H1 (cell line): ENCODE measurements around the gene ENPP7. TPM values are rescaled to one million over a fixed set of nuclear protein-coding genes. Genes with fewer than 3 reads are reported as not detected.

ENCODE experiments used
- CTCF ChIA-PET: fragments of 300-600 bp; sonication (Branson Sonifier 250); formaldehyde crosslinking; loops from one replicate; lab custom pipeline; 2021; ENCODE audit not compliant: partially characterized antibody; lab: Charles Lee
- POLR2A ChIA-PET: fragments of 300-600 bp; sonication (Branson Sonifier 250); formaldehyde crosslinking; loops from one replicate; lab custom pipeline; 2021; ENCODE audit warnings: inconsistent platforms; ENCODE audit not compliant: partially characterized antibody; lab: Charles Lee
- DNase-seq, 2 experiments: peaks; one replicate each; pipeline versions ENCODE4 v3.0.0 to v3.0.0-alpha.2; 2010 to 2022; ENCODE audit warnings: low spot score in 2 of 2, low read depth in 1 of 2, mixed read lengths in 1 of 2
- FAIRE-seq: peaks from 2 replicates; lab custom pipeline; 2011; peaks lifted over from hg19 to GRCh38; lab: Jason Lieb, UNC
- H2AFZ ChIP-seq: 2 replicates; pipeline ENCODE4 v1.8.1; 2012; ENCODE audit warnings: low read length, inconsistent platforms
- H2AK5ac ChIP-seq: 2 replicates; pipeline ENCODE4 v1.6.1; 2013; ENCODE audit warnings: low read depth, low read length
- H2BK120ac ChIP-seq: replicated peaks from 2 replicates; pipeline ENCODE3; 2013; ENCODE audit warnings: low read depth, low read length, inconsistent platforms
- H2BK12ac ChIP-seq: 2 replicates; pipeline ENCODE4 v1.6.1; 2013; ENCODE audit warnings: low read depth, low read length
- H2BK15ac ChIP-seq: 2 replicates; pipeline ENCODE4 v1.6.1; 2013; ENCODE audit warnings: low read length
- H2BK20ac ChIP-seq: 2 replicates; pipeline ENCODE4 v1.6.1; 2013; ENCODE audit warnings: low read length
- H2BK5ac ChIP-seq: 2 replicates; pipeline ENCODE4 v1.6.1; 2013; ENCODE audit warnings: low read depth, low read length
- H3K14ac ChIP-seq: 2 replicates; pipeline ENCODE4 v1.6.1; 2013; ENCODE audit warnings: inconsistent platforms; ENCODE audit not compliant: insufficient read length
- H3K18ac ChIP-seq: 2 replicates; pipeline ENCODE4 v1.6.1; 2013; ENCODE audit warnings: low read length; ENCODE audit errors: extremely low read depth
- H3K23ac ChIP-seq: 2 replicates; pipeline ENCODE4 v1.6.1; 2013; ENCODE audit warnings: inconsistent platforms; ENCODE audit not compliant: insufficient read length
- H3K23me2 ChIP-seq: 2 replicates; pipeline ENCODE4 v1.6.1; 2013; ENCODE audit warnings: low read depth, low read length
- H3K27ac ChIP-seq: 2 replicates; pipeline ENCODE4 v1.6.1; 2011; ENCODE audit warnings: low read depth, low read length, inconsistent platforms
- H3K27me3 ChIP-seq, 4 experiments: replicated peaks in 1 of 4; 1 replicate in 1 of 4; 2 replicates in 3 of 4; pipeline versions ENCODE4 v1.6.1 to v1.8.1; 2011 to 2013; ENCODE audit warnings: low read length in 3 of 4, mild to moderate bottlenecking in 3 of 4, inconsistent platforms in 2 of 4, mixed read lengths in 2 of 4, moderate library complexity in 1 of 4; ENCODE audit not compliant: control insufficient read depth in 3 of 4, insufficient read depth in 3 of 4; ENCODE audit errors: extremely low read depth in 1 of 4
- H3K36me3 ChIP-seq, 4 experiments: 2 replicates each; pipeline versions ENCODE4 v1.6.1 to v1.8.1; 2011 to 2013; ENCODE audit warnings: mild to moderate bottlenecking in 4 of 4, low read length in 3 of 4, moderate library complexity in 2 of 4, control low read depth in 1 of 4, inconsistent platforms in 1 of 4; ENCODE audit not compliant: insufficient read depth in 4 of 4, control insufficient read depth in 2 of 4
- H3K4ac ChIP-seq: replicated peaks from 2 replicates; pipeline ENCODE3; 2013; ENCODE audit warnings: low read length, low read depth, mixed read lengths, inconsistent platforms; ENCODE audit not compliant: insufficient read length
- H3K4me1 ChIP-seq, 4 experiments: replicated peaks in 1 of 4; 1 replicate in 1 of 4; 2 replicates in 3 of 4; pipeline versions ENCODE4 v1.6.1 to v1.8.1; 2011 to 2013; ENCODE audit warnings: low read length in 3 of 4, inconsistent platforms in 2 of 4, mixed read lengths in 1 of 4; ENCODE audit not compliant: insufficient read depth in 4 of 4, control insufficient read depth in 3 of 4
- H3K4me2 ChIP-seq, 2 experiments: 2 replicates each; pipeline versions ENCODE4 v1.6.1 to v1.8.1; 2011 to 2013; ENCODE audit warnings: low read depth in 2 of 2, low read length in 2 of 2, control low read depth in 1 of 2, inconsistent platforms in 1 of 2, mild to moderate bottlenecking in 1 of 2; ENCODE audit not compliant: insufficient read depth in 1 of 2
- H3K4me3 ChIP-seq, 4 experiments: fragments of 200-600, 300-600 bp in 1 of 4; sonication (generic), shearing (Covaris generic), sonication (Bioruptor Twin) in 1 of 4; 2 replicates each; pipeline versions ENCODE4 v1.5.1 to v1.8.1; 2011 to 2016; ENCODE audit warnings: low read length in 4 of 4, low read depth in 3 of 4, control low read depth in 2 of 4, inconsistent platforms in 2 of 4, mild to moderate bottlenecking in 2 of 4, mixed read lengths in 1 of 4, moderate library complexity in 1 of 4; ENCODE audit not compliant: insufficient read depth in 2 of 4; ENCODE audit errors: extremely low read depth in 1 of 4
- H3K56ac ChIP-seq: replicated peaks from 2 replicates; pipeline ENCODE3; 2013; ENCODE audit warnings: low read depth, mild to moderate bottlenecking, mixed read lengths, low read length, inconsistent platforms; ENCODE audit not compliant: insufficient read length
- H3K79me1 ChIP-seq: 2 replicates; pipeline ENCODE4 v1.6.1; 2013; ENCODE audit warnings: low read depth, low read length, control low read depth
- H3K79me2 ChIP-seq, 2 experiments: 2 replicates each; pipeline versions ENCODE4 v1.6.1 to v1.8.1; 2012 to 2013; ENCODE audit warnings: low read length in 2 of 2, mild to moderate bottlenecking in 2 of 2, inconsistent platforms in 1 of 2; ENCODE audit not compliant: insufficient read depth in 2 of 2, control insufficient read depth in 1 of 2
- H3K9ac ChIP-seq, 4 experiments: replicated peaks in 1 of 4; 1 replicate in 1 of 4; 2 replicates in 3 of 4; pipeline versions ENCODE4 v1.6.1 to v1.8.1; 2011 to 2013; ENCODE audit warnings: low read depth in 3 of 4, low read length in 3 of 4, control low read depth in 2 of 4, mild to moderate bottlenecking in 2 of 4, moderate library complexity in 2 of 4, inconsistent platforms in 1 of 4; ENCODE audit errors: extremely low read depth in 1 of 4
- H3K9me3 ChIP-seq, 2 experiments: 2 replicates each; pipeline versions ENCODE4 v1.6.1 to v1.8.1; 2012 to 2013; ENCODE audit warnings: mild to moderate bottlenecking in 2 of 2, moderate library complexity in 2 of 2, control low read depth in 1 of 2, inconsistent platforms in 1 of 2, low read depth in 1 of 2, low read length in 1 of 2, mixed read lengths in 1 of 2; ENCODE audit not compliant: insufficient read depth in 2 of 2
- H4K20me1 ChIP-seq, 2 experiments: replicated peaks in 1 of 2; 2 replicates each; pipeline versions ENCODE3 to v1.8.1; 2011 to 2013; ENCODE audit warnings: inconsistent platforms in 2 of 2, low read length in 2 of 2, mild to moderate bottlenecking in 1 of 2; ENCODE audit not compliant: insufficient read depth in 2 of 2, control insufficient read depth in 1 of 2
- H4K5ac ChIP-seq: 2 replicates; pipeline ENCODE4 v1.6.1; 2013; ENCODE audit warnings: low read length, low read depth, mixed read lengths, inconsistent platforms; ENCODE audit not compliant: insufficient read length
- H4K8ac ChIP-seq: 2 replicates; pipeline ENCODE4 v1.8.0; 2013; ENCODE audit warnings: mild to moderate bottlenecking, moderate library complexity, low read length, inconsistent platforms; ENCODE audit not compliant: insufficient read depth; ENCODE audit errors: extremely low read depth
- H4K91ac ChIP-seq: replicated peaks from 2 replicates; pipeline ENCODE3; 2013; ENCODE audit warnings: low read length, mixed read lengths, inconsistent platforms; ENCODE audit not compliant: insufficient read length
- NRF1 ChIP-seq: IDR thresholded peaks from 2 replicates; pipeline ENCODE4 v1.6.1; 2011; ENCODE audit warnings: mild to moderate bottlenecking, low read depth, low read length, improper control_type of control experiment
- SP1 ChIP-seq: IDR thresholded peaks from 2 replicates; pipeline ENCODE4 v1.6.1; 2011; ENCODE audit warnings: low read depth, low read length
- SP2 ChIP-seq: IDR thresholded peaks from 2 replicates; pipeline ENCODE4 v1.6.1; 2012; ENCODE audit warnings: mild to moderate bottlenecking, low read length, inconsistent platforms
- WGBS, 2 experiments: shearing (Covaris generic) in 1 of 2; methylation state at CpG; one replicate each; pipeline versions ENCODE4 v1.1.6 to v1.1.7; 2013 to 2015; ENCODE audit warnings: low lambda C conversion rate in 2 of 2, mixed read lengths in 2 of 2, inconsistent platforms in 1 of 2, low coverage in 1 of 2, missing lambda C conversion rate in 1 of 2; ENCODE audit not compliant: insufficient replicate concordance in 2 of 2, insufficient coverage in 1 of 2, insufficient read length in 1 of 2; ENCODE audit errors: extremely low coverage in 1 of 2, missing lambda C conversion rate in 1 of 2; 5-methylcytosine and 5-hydroxymethylcytosine counted together
- polyA plus RNA-seq, 7 experiments: library from polyadenylated mRNA; depleted of rRNA in 3 of 7; stranded (reverse) in 5 of 7; unstranded in 2 of 7; fragments of >200 nt in 5 of 7; fragments of 200-250 nt in 2 of 7; gene quantifications; 1 replicate in 5 of 7; 2 replicates in 1 of 7; 4 replicates in 1 of 7; pipeline versions ENCODE4 v1.2.1 to v1.2.3, GENCODE V29; 2011 to 2013; ENCODE audit warnings: missing spikeins in 2 of 7, mixed read lengths in 2 of 7
- total RNA-seq: library from RNA; stranded (reverse); fragmentation: NEBNext Ultra II Directional; extraction: Animal tissue kit (Norgen Biotek cat#: 25700); gene quantifications from 2 replicates; pipeline ENCODE4 v1.2.1, GENCODE V29; 2021

Gene ENPP7
- total and polyA plus RNA-seq, 2 of the 8 experiments (the other 6 are each of a cell fraction or from before 2014, with no cell fraction given) = not detected

DNA sequence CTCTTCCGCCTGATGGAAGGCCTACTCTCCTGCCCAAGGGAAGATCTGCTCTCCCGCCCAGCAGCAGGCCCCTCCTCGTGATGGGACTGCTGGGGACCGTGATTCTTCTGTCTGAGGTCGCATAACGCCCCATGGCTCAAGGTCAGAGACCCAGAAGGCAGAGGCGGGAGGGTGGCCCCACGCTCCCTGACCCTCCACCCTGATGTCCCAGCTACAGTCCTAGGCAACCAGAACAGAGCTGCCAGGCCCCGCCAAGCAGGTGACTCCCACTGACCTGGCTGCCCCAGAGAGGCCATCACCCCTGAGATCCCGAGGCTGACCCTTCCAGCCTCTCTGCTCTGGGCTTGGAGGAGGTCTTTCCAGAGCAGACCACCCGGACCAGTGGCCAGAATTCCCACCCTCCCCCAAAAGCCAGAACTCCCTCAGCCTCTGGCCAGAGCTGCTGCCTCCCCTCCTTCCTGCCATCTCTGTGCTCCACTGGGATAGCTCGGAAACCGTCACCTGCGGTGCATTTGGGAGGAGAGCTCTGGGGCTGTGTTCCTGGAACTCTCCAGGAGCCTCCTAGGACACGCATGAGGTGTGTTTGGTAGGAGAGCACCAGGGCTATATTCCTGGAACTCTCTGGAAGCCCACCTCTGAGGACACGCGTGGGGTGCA lies 7.3 kb downstream of the ENPP7 start:
- Histone ChIP-seq H3K27me3 (peaks cover 0 to 21% (median 18%) of the 10 kb centered on the region in 4 experiments; a peak in 6 of 7 replicates), H2BK15ac (no peak overlapping the region), H2BK5ac (no peak overlapping the region), H2BK120ac (no peak overlapping the region), H2BK12ac (no peak overlapping the region), H3K79me1 (no peaks in the 10 kb centered on the region), H3K18ac (no peak overlapping the region), H3K4me3 (no peak overlapping the region), H3K79me2 (no peaks in the 10 kb centered on the region), H4K5ac (no peak overlapping the region), H4K8ac (no peak overlapping the region), H3K14ac (no peak overlapping the region), H2BK20ac (no peak overlapping the region), H3K4ac (no peak overlapping the region), H3K4me1 (peaks cover 0 to 7% (median 1%) of the 10 kb centered on the region in 4 experiments; a peak in 3 of 7 replicates), H3K4me2 (no peak overlapping the region), H2AFZ (no peak overlapping the region), H3K9me3 (no peaks in the 10 kb centered on the region), H3K27ac (no peak overlapping the region), H4K91ac (no peak overlapping the region), H3K23me2 (peaks cover 4% of the 10 kb centered on the region), H2AK5ac (no peak overlapping the region), H3K56ac (no peak overlapping the region), H3K9ac (no peak overlapping the region), H4K20me1 (no peaks in the 10 kb centered on the region), H3K23ac (no peak overlapping the region), H3K36me3 (no peaks in the 10 kb centered on the region)
- 84% methylated on average over 17 of the region's 17 CpGs; no CpG with 5 or more reads in 1 of the 2 experiments for WGBS, 2 experiments
- no peak for FAIRE-seq
- ChIA-PET POLR2A (interaction anchor here (10.4 kb wide), 1 partner anchor 39 kb away, joined by 77 read pairs; the partner anchor contains the start of gene CBX2), CTCF (interaction anchor here (0.6 to 2.7 kb wide), 7 partner anchors 7 to 180 kb away, joined by 3 to 9 read pairs (median 5); no protein-coding TSS in a partner anchor)
- no peak for TF ChIP-seq SP1
- no peak for TF ChIP-seq SP2
- no peak for TF ChIP-seq NRF1
- no peak for DNase-seq
